ENCODE data around the gene ADAMTS17. TPM values are rescaled to one million over a fixed set of nuclear protein-coding genes. Genes with fewer than 3 reads are reported as not detected.

ADAMTS17 gene
- total and polyA plus RNA-seq, 7 donors, result 4.4 to 93.0 (median 7.2) TPM

DNA sequence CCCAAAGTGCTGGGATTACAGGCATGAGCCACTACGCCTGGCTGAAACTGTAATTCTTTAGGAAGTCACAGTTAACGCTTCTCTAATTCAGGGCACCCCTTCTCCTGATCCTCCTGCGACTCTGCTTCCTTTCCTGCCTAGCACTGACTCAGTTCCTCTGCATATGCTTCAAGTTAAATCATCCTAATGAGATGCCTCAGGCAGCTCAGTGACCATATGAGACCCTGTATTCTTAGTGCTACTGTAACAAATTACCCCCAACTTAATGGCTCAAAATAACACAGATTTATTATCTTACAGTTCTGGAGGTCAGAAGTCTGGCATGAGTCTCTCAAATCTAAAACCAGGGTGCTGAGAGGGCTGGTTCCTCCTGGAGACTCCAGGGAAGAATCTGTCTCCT, 336.8 kb downstream of the ADAMTS17 start:
- H3K4me1 ChIP-seq, result no peaks in the 10 kb centered on the region
- no peaks in the 10 kb centered on the region for H3K27me3 ChIP-seq (ENCODE audit: insufficient read depth in 3 of 3, low read length in 2 of 3)
- no peak overlapping the region for H3K27ac ChIP-seq
- H3K4me3 ChIP-seq, result no peak overlapping the region
- no peaks in the 10 kb centered on the region for H3K36me3 ChIP-seq (ENCODE audit: insufficient read depth in 1 of 2, low read depth in 1 of 2)
- intact Hi-C loops (cut with DNase I), result no loop called here
- TF ChIP-seq, protein P1, sequence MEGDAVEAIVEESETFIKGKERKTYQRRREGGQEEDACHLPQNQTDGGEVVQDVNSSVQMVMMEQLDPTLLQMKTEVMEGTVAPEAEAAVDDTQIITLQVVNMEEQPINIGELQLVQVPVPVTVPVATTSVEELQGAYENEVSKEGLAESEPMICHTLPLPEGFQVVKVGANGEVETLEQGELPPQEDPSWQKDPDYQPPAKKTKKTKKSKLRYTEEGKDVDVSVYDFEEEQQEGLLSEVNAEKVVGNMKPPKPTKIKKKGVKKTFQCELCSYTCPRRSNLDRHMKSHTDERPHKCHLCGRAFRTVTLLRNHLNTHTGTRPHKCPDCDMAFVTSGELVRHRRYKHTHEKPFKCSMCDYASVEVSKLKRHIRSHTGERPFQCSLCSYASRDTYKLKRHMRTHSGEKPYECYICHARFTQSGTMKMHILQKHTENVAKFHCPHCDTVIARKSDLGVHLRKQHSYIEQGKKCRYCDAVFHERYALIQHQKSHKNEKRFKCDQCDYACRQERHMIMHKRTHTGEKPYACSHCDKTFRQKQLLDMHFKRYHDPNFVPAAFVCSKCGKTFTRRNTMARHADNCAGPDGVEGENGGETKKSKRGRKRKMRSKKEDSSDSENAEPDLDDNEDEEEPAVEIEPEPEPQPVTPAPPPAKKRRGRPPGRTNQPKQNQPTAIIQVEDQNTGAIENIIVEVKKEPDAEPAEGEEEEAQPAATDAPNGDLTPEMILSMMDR (IDR thresholded peaks at IDR 0.05), result no peak
- WGBS, 3 donors, result 77 to 84% (median 80%) methylated on average over 3 of the region's 3 CpGs
- no peaks in the 10 kb centered on the region for H3K9me3 ChIP-seq
- ATAC-seq, result no peak
- no peak for DNase-seq

DNA sequence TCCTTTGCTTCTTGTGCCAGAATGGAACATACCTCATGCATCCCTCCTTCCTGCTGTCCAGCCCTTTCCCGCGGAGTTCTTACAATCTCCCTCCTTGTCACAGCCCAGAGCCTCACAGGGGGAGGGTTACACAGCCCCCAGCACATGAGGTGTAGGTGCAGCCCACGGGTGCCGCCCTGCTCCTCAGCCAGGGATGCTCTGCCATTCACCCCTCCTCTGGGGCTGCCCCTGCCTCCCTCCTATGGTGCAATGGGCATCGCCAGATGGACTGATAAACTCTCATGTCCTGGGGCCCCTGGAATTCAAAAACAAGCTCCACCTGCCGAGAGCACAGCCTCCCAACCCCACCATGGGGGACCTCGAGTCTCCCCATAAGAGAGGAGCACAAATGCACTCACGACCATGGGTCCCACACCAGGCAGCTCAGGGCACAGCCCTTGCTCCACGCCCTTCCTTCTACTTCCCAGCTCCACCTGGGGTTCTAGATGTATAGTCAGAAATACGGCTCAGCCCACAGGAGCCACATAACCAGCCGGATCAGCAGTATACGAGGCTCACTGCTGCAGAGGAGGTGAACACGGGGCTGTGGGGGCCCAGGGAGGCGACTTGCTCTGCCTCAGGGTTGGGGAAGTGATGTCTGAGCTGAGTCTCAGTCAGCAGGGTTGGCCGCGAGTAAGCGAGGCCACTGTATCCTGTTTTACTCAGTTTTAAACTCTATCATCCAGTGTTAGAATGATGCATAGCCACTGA, 338.8 kb downstream of the ADAMTS17 start:
- H3K36me3 ChIP-seq (ENCODE audit: insufficient read depth in 1 of 2, low read depth in 1 of 2), result no peaks in the 10 kb centered on the region
- no peak overlapping the region for H3K4me3 ChIP-seq
- TF ChIP-seq, protein P1 (IDR thresholded peaks at IDR 0.05), result no peak
- no peak overlapping the region for H3K27ac ChIP-seq
- H3K27me3 ChIP-seq (ENCODE audit: insufficient read depth in 3 of 3, low read length in 2 of 3), result no peaks in the 10 kb centered on the region
- H3K4me1 ChIP-seq, result no peaks in the 10 kb centered on the region
- no peaks in the 10 kb centered on the region for H3K9me3 ChIP-seq
- 85 to 95% (median 87%) methylated on average over 17 of the region's 17 CpGs for WGBS, 3 donors
- ATAC-seq (no peak), DNase-seq (no peak)
- intact Hi-C loops (cut with DNase I), result no loop called here

DNA sequence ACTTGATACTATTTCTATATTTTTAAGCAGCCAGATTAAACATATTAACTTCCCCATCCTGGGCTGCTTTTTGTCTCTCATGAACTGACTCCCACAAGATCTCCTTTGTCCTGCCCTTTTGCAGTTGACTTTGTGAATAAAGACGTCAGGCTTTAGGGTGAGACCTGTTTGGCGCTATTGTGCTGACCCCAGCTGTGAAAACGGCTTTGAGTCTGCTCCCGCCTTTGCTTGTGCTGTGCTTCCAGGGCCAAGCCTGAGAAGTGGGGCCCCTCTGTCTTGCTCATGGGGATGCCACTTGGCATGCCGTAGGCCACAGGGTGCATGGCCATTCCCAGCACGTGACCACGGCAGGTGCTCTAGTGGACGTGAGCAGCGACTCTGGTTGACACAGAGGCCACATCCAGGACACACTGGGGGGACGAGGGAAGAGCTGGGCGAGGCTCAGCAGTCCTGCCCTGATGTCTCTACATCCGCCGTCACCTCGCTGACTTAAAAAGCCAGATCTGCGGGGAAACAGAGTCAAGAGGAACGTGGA, 339.6 kb downstream of the ADAMTS17 start:
- no peaks in the 10 kb centered on the region for H3K27me3 ChIP-seq (ENCODE audit: insufficient read depth in 3 of 3, low read length in 2 of 3)
- DNase-seq (no peak), ATAC-seq (peak in 1 of 4 donors; percentile 36)
- H3K4me3 ChIP-seq, result no peak overlapping the region
- no peak overlapping the region for H3K27ac ChIP-seq
- no peaks in the 10 kb centered on the region for H3K9me3 ChIP-seq
- H3K4me1 ChIP-seq, result no peaks in the 10 kb centered on the region
- 75 to 88% (median 77%) methylated on average over 16 of the region's 16 CpGs for WGBS, 3 donors
- TF ChIP-seq, protein P1 (IDR thresholded peaks at IDR 0.05), result no peak
- intact Hi-C loops (cut with DNase I), result no loop called here
- H3K36me3 ChIP-seq (ENCODE audit: insufficient read depth in 1 of 2, low read depth in 1 of 2), result no peaks in the 10 kb centered on the region

DNA sequence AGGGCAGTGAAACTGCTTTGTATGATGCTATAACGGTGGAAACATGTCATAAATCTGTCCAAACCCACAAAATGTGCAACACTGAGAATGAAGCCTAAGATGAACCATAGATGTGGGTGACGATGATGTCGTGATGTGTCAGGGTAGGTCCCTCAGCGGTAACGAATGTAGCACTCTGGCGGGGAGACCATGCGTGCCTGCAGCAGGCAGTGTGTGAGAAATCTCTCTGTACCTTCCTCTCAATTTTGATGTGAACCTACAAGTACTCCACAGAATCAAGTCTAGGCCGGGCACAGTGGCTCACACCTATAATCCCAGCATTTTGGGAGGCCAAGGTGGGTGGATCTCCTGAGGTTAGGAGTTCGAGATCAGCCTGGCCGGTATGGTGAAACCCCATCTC, 340.4 kb downstream of the ADAMTS17 start:
- intact Hi-C loops (cut with DNase I), result no loop called here
- H3K27ac ChIP-seq, result no peak overlapping the region
- no peaks in the 10 kb centered on the region for H3K9me3 ChIP-seq
- no peaks in the 10 kb centered on the region for H3K27me3 ChIP-seq (ENCODE audit: insufficient read depth in 3 of 3, low read length in 2 of 3)
- H3K36me3 ChIP-seq (ENCODE audit: insufficient read depth in 1 of 2, low read depth in 1 of 2), result no peaks in the 10 kb centered on the region
- TF ChIP-seq, protein P1 (IDR thresholded peaks at IDR 0.05), result no peak
- no peaks in the 10 kb centered on the region for H3K4me1 ChIP-seq
- 89 to 94% (median 93%) methylated on average over 10 of the region's 10 CpGs for WGBS, 3 donors
- DNase-seq (no peak), ATAC-seq (no peak)
- H3K4me3 ChIP-seq, result no peak overlapping the region

Measured in psoas muscle (tissue), 8 donors.